GM12878 (cell line): ENCODE measurements around the gene TPO. TPM values are rescaled to one million over a fixed set of nuclear protein-coding genes. Genes with fewer than 3 reads are reported as not detected.

ENCODE experiments used
- ATAC-seq: fragments of 200-7000 bp; cut with Tn5 transposase; 3 replicates; pipeline ENCODE4 v1.9.1; 2020; ENCODE audit warnings: mild to moderate bottlenecking, moderate library complexity
- BruUV-seq: library from RNA; stranded (reverse); fragments of 400-500 nt; replicated peaks from 2 replicates; lab custom pipeline; 2021; lab: Mats Ljungman, UMichigan
- CTCF ChIA-PET: fragments of 300-600 bp; sonication (Branson Sonifier 250); formaldehyde crosslinking; extraction: SDS; loops from one replicate; lab custom pipeline; 2021; ENCODE audit warnings: inconsistent platforms; lab: Yijun Ruan, JAX
- POLR2A ChIA-PET: fragments of 350-600 bp; formaldehyde crosslinking; extraction: SDS; loops from one replicate; lab custom pipeline; 2021; ENCODE audit warnings: inconsistent platforms; lab: Charles Lee
- RAD21 ChIA-PET: fragments of 300-600 bp; sonication (Branson Sonifier 250); formaldehyde crosslinking; loops from one replicate; lab custom pipeline; 2023; ENCODE audit warnings: antibody characterized with exemption; ENCODE audit not compliant: unreplicated experiment; lab: Charles Lee
- SMC1A ChIA-PET: fragments of 300-600 bp; sonication (Branson Sonifier 250); formaldehyde crosslinking; loops from one replicate; lab custom pipeline; 2023; ENCODE audit not compliant: unreplicated experiment, uncharacterized antibody; lab: Charles Lee
- DNase-seq: peaks from one replicate; pipeline ENCODE4 v3.0.0-alpha.2; 2011; ENCODE audit warnings: low read depth, low spot score
- FAIRE-seq: peaks from 3 replicates; lab custom pipeline; 2011; peaks lifted over from hg19 to GRCh38; lab: Jason Lieb, UNC
- H2AFZ ChIP-seq: 2 replicates; pipeline ENCODE4 v1.6.0; 2011; ENCODE audit warnings: low read depth, low read length, control low read depth; ENCODE audit not compliant: control insufficient read depth
- H3K27ac ChIP-seq: 2 replicates; pipeline ENCODE4 v1.5.1; 2011; ENCODE audit warnings: control low read depth; ENCODE audit not compliant: control insufficient read depth, insufficient read depth
- H3K27me3 ChIP-seq, 2 experiments: replicated peaks in 1 of 2; 2 replicates each; pipeline versions ENCODE4 v1.6.0 to v1.6.1; 2011; ENCODE audit warnings: low read length in 1 of 2; ENCODE audit not compliant: control insufficient read depth in 2 of 2, insufficient read depth in 2 of 2
- H3K36me3 ChIP-seq, 2 experiments: 2 replicates each; pipeline ENCODE4 v1.5.1; 2011; ENCODE audit warnings: low read length in 1 of 2; ENCODE audit not compliant: control insufficient read depth in 2 of 2, insufficient read depth in 2 of 2
- H3K4me1 ChIP-seq: 2 replicates; pipeline ENCODE4 v1.6.1; 2011; ENCODE audit warnings: mild to moderate bottlenecking, low read length, moderate library complexity, mixed read lengths; ENCODE audit not compliant: control insufficient read depth, insufficient read depth
- H3K4me2 ChIP-seq: 2 replicates; pipeline ENCODE4 v1.6.0; 2011; ENCODE audit warnings: control low read depth; ENCODE audit not compliant: control insufficient read depth, insufficient read depth
- H3K4me3 ChIP-seq: fragments of 200-600 bp; sonication (generic); 2 replicates; pipeline ENCODE4 v1.5.1; 2016
- H3K79me2 ChIP-seq: 2 replicates; pipeline ENCODE4 v1.6.0; 2011; ENCODE audit warnings: low read length; ENCODE audit not compliant: control insufficient read depth, insufficient read depth
- H3K9ac ChIP-seq: 2 replicates; pipeline ENCODE4 v1.8.0; 2011; ENCODE audit warnings: low read length, control low read depth, mixed read lengths; ENCODE audit not compliant: control insufficient read depth, insufficient read depth
- H3K9me3 ChIP-seq: replicated peaks from 3 replicates; pipeline ENCODE4 v1.5.1; 2011; ENCODE audit warnings: mild to moderate bottlenecking, low read length; ENCODE audit not compliant: control insufficient read depth, insufficient read depth
- H4K20me1 ChIP-seq: 2 replicates; pipeline ENCODE4 v1.6.0; 2011; ENCODE audit not compliant: control insufficient read depth, insufficient read depth
- CBFB ChIP-seq: IDR thresholded peaks from 2 replicates; pipeline ENCODE4 v1.6.1; 2016; ENCODE audit warnings: antibody characterized with exemption, low read depth
- CBX3 ChIP-seq: fragments of 200-600 bp; sonication (generic); IDR thresholded peaks from 2 replicates; pipeline ENCODE4 v1.6.1; 2016; ENCODE audit warnings: low read depth, borderline replicate concordance
- CREB1 ChIP-seq: IDR thresholded peaks from 2 replicates; pipeline ENCODE4 v1.6.1; 2012; ENCODE audit warnings: low read depth, mild to moderate bottlenecking, inconsistent platforms
- E2F8 ChIP-seq: fragments of 450-650 bp; IDR thresholded peaks from 2 replicates; pipeline ENCODE4 v1.6.1; 2018; ENCODE audit warnings: mild to moderate bottlenecking, low read depth, moderate library complexity; ENCODE audit not compliant: partially characterized antibody
- KAT2A ChIP-seq: conservative IDR thresholded peaks from 2 replicates; pipeline ENCODE4 v1.6.1; 2011; ENCODE audit warnings: low read depth, low read length; ENCODE audit not compliant: control insufficient read depth
- RB1 ChIP-seq: fragments of 450-650 bp; formaldehyde crosslinking; IDR thresholded peaks from 2 replicates; pipeline ENCODE4 v1.6.1; 2017; ENCODE audit warnings: mild to moderate bottlenecking, borderline replicate concordance
- RUNX3 ChIP-seq: IDR thresholded peaks from 2 replicates; pipeline ENCODE4 v1.6.1; 2012; ENCODE audit warnings: low read length, inconsistent platforms
- SP1 ChIP-seq: IDR thresholded peaks from one replicate; pipeline ENCODE4 v1.6.1; 2011; ENCODE audit warnings: low read depth, low read length
- ZBTB40 ChIP-seq: fragments of 450-650 bp; IDR thresholded peaks from 2 replicates; pipeline ENCODE4 v1.6.1; 2016; ENCODE audit warnings: mild to moderate bottlenecking, moderate library complexity, borderline replicate concordance
- WGBS: methylation state at CpG from one replicate; pipeline ENCODE4 v1.1.6; 2016; ENCODE audit warnings: low lambda C conversion rate; ENCODE audit not compliant: insufficient replicate concordance, insufficient coverage; ENCODE audit errors: missing lambda C conversion rate; 5-methylcytosine and 5-hydroxymethylcytosine counted together
- in situ Hi-C: fragments of 300-500 bp; cut with MboI; formaldehyde crosslinking; loops from 9 replicates; pipeline ENCODE4 v1.14.3; 2018; ENCODE audit warnings: mixed read lengths
- intact Hi-C: fragments of 100-400 bp; cut with micrococcal nuclease; formaldehyde crosslinking; loops from one replicate; pipeline ENCODE4 v1.14.2; 2022; ENCODE audit not compliant: unreplicated experiment
- polyA plus RNA-seq, 11 experiments: library from polyadenylated mRNA; depleted of rRNA in 4 of 11; unstranded in 6 of 11; stranded (reverse) in 5 of 11; fragments of >200 nt; fragmentation: Nextera tagmentation in 4 of 11; fragmentation: Illumina TruSeq in 1 of 11; extraction: Ambion mirVana in 4 of 11; extraction: Trizol in 1 of 11; gene quantifications; 1 replicate in 1 of 11; 2 replicates in 10 of 11; pipeline versions ENCODE4 v1.2.1 to v1.2.3, GENCODE V29; 2011 to 2016; ENCODE audit warnings: inconsistent platforms in 2 of 11, missing spikeins in 2 of 11, low read depth in 1 of 11
- total RNA-seq, 4 experiments: library from RNA; depleted of rRNA in 3 of 4; stranded (reverse); fragments of >200 nt in 3 of 4; fragmentation: Illumina TruSeq in 1 of 4; extraction: Trizol in 1 of 4; gene quantifications; 2 replicates each; pipeline versions ENCODE4 v1.2.1 to v1.2.3, GENCODE V29; 2013 to 2021

Gene TPO
- total and polyA plus RNA-seq, 10 of the 15 experiments (the other 5 are each of a cell fraction or from before 2014, with no cell fraction given): 0.07 to 0.11 TPM; not detected in 8

- Histone ChIP-seq H3K79me2 (no peaks in the 10 kb centered on the region), H3K9ac (no peak overlapping the region), H2AFZ (no peak overlapping the region), H3K9me3 (no peaks in the 10 kb centered on the region), H3K36me3 (no peaks in the 10 kb centered on the region), H3K4me1 (no peaks in the 10 kb centered on the region), H3K4me3 (no peak overlapping the region), H3K4me2 (no peak overlapping the region), H3K27ac (no peak overlapping the region), H3K27me3 (no peaks in the 10 kb centered on the region), H4K20me1 (no peaks in the 10 kb centered on the region)
- FAIRE-seq (no peak), ATAC-seq (no peak), DNase-seq (no peak)
- SMC1A ChIA-PET: no interaction called here
- WGBS: 54% methylated on average over 21 of the region's 21 CpGs
- TF ChIP-seq ZBTB40: no peak
- no peak for TF ChIP-seq CBFB
- no peak for TF ChIP-seq SP1
- TF ChIP-seq CREB1: no peak
- no peak for TF ChIP-seq RB1
- no peak for TF ChIP-seq E2F8
- TF ChIP-seq RUNX3: no peak
- TF ChIP-seq KAT2A: no peak
- TF ChIP-seq CBX3: no peak
- in situ Hi-C loops: no loop called here
- BruUV-seq: no TSS peak
- CTCF ChIA-PET: no interaction called here
- POLR2A ChIA-PET: no interaction called here
- RAD21 ChIA-PET: no interaction called here
- intact Hi-C loops: no loop called here
Measured at GRCh38 chr2:1521191-1521877, 108.1 kb downstream of the TPO start.
